Activated T-helper 9 cell treated with anti-CD3 and anti-CD28 coated beads, Interleukin-2, amount 50 U/mL, for 16 hours (primary cell): ENCODE results near the gene PHIP.

Experiments
- DNase-seq: peaks from one replicate; pipeline ENCODE4 v3.0.0-alpha.2; 2020; ENCODE audit warnings: low read depth

Gene PHIP

DNA sequence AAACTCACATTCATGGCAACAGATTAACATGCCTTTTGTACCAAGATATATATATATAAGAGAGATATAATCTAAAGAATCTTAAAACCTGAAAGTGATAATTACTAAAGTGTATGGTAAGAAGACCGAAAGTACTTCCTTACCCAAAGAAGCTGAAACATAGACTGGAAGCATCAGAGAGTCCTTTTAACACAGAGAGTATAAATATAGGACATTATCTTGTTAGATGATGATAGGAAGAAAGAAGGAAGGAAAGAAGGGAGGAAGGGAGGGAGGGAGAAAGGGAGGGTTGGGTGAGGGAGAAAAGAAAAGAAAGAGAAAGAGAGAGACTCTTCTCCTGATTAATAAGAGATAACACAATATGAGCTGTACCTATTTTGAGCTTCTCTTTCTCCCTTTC, 68.2 kb downstream of the PHIP start:
- no peak for DNase-seq

DNA sequence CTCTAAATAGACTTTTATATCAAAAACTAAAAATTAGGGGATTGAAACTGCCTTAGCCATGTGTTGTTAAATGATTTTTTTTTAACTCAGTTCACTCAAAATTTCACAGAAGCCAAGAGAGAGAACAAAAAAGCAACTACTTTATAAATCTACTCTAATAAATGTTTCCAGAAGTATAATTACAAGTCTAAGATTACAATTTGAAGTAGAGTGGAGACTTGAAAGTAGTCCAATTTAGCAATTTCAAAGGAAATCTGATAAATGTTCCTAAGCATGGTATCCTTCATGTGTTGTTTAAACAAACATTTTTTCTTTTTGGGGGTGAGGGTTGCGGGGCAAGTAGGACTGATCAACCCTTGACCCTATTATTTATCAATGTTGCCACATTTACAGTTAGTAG, 72.6 kb downstream of the PHIP start:
- DNase-seq: no peak

DNA sequence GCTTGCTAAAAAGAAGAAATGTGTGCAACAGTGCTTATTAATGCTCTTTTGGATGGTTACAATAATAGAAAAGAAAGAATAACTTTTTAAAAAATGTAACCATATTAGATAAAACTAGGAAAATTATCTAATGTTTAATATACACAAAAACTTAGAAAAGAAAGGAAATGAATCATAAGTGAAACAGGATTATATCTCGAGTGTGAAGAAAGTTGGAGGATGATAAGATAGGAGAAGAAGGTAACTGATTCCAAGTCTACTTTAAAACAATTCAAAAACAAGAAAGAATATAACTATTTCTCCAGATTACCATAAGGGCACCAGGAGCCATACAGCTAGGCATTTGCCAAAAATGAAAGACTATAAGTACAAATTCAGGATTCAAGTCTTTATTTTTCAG, 73.0 kb downstream of the PHIP start:
- no peak for DNase-seq

DNA sequence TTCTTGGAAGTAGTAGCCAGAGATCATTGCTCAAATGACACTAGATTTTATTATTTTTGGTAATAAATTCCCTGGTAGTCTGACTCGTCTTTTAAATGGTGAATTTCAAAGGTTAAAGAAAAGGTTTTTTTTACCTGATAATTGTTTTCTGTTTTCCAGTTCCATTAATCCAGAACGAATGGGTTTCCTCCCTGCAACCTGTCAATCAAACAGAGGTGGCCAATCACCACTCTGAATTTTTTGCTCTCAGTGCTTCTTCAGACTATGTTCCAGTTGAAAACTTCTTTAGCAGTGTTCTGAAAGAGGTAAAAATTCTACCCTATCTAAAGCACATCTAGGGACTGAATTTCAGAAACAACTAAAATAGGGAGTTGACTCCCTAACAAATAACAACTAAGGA, 73.8 kb downstream of the PHIP start:
- DNase-seq: no peak

DNA sequence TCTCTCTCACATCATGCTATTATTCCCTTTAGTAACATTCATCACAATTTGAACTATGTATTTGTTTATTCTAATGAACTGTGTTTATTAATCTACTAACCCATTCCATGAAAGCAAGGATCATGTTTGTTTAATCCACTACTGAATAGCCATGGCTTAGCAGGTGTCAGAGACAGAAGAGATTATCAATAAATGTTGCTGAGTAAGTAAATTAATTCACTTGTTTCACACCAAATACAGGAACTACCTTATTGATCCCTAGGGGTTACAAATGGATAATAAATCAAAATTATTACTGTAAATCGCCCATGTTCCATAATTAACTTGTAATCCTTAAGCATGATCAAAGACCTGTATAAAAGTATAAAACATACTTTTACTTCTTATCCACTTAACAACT, 76.6 kb downstream of the PHIP start:
- no peak for DNase-seq

DNA sequence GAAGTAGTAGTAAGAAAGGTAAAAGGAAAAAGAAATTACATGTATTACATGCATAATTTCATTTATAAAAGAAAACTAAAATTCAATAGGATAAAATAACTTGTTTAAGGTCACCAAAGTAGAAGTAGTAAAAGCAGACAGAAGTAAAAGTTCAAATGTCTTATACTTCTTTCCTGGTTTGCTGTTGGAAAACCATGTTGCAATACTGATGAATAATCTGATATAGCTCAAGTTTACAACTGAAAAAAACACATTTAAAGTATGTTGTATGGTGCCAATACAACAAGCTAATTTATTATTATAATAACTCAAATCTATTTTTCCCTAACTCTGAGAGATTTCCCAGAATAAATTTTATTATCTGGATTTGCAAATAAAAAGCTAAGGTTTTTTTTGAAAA, 78.3 kb downstream of the PHIP start:
- no peak for DNase-seq

DNA sequence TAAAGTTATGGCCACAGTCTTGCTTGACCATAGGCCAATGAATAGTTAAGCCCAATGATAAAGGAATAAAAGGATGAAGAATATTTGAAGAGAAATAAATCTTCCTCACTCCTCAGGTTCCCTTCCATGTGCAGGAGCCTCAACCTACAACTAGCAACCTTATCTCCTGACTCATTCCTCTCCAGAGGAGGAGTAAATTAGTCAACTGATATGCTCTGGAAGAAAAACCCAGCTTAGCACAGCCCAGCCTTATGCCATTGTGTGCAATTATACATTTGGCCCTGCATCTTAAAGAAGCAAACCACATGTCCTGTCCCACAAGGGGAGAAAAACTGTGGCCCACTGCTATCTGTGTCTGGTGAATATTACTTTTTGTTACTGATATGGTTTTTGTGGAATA, 82.1 kb downstream of the PHIP start:
- DNase-seq: no peak

DNA sequence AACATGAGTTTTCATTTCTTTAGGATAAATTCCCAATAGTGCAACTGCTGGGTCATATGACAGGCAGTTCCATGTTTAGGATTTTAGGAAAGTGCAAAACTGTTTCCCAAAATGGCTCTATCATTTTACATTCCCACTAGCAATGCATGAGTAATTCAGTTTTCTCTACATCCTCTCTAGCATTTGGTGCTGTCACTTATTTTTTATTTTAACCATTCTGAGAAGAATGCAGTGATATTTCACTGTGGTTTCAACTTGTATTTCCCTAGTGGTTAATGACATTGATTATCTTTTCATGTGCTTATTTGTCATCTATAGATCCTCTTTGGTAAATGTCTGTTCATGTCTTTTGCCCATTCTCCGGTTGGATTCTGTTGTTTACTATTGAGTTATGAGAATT, 82.7 kb downstream of the PHIP start:
- DNase-seq: no peak

DNA sequence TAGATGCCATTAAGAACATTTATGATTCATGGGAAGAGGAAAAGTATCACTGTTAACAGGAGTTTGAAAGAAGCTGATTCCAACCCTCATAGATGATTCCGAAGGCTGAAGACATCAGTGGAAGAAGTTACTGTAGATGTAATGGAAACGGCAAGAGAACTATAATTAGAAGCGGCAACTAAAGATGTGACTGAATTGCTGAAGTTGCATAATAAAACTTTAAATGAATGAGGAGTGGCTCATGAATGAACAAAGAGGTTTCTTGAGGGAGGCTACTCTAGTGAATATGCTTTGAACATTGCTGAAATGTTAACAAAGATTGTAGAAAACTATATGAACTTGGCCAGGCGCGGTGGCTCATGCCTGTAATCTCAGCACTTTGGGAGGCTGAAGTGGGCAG, 84.1 kb downstream of the PHIP start:
- no peak for DNase-seq

DNA sequence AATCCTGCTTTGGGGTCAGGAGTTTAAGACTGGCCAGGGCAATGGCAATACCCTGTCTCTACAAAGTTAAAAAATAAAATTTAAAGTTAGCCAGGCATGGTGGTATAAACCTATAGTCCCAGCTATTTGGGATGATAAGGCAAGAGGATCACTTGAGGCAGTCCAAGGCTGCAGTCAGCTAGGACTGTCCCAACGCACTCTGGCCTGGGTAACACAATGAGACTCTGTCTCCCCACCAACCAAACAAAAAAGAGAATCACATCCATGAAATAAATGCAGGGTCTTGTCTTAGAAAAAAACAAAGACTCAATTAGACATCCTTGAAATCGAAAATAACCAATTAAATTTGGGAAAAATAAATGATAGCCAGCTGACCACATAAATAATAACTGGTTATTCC, 88.9 kb downstream of the PHIP start:
- DNase-seq: no peak

DNA sequence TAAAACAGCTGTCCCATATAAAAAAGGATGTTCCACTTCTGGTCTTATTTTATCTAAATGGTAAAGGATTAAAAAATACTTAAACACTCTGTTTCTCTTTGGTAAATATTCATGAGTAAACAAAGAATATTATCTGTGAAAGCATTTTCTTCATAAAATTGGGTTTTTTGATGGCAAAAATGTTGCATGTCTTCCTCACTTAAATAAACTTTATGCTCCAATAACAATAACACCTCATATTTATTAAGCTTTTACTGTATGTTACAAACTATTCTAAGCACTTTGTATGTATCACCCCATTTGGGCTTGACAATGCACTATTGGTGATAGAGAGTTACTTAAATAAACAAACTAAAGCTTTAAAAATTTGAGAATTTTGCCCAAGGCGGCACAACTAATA, 91.9 kb downstream of the PHIP start:
- no peak for DNase-seq

DNA sequence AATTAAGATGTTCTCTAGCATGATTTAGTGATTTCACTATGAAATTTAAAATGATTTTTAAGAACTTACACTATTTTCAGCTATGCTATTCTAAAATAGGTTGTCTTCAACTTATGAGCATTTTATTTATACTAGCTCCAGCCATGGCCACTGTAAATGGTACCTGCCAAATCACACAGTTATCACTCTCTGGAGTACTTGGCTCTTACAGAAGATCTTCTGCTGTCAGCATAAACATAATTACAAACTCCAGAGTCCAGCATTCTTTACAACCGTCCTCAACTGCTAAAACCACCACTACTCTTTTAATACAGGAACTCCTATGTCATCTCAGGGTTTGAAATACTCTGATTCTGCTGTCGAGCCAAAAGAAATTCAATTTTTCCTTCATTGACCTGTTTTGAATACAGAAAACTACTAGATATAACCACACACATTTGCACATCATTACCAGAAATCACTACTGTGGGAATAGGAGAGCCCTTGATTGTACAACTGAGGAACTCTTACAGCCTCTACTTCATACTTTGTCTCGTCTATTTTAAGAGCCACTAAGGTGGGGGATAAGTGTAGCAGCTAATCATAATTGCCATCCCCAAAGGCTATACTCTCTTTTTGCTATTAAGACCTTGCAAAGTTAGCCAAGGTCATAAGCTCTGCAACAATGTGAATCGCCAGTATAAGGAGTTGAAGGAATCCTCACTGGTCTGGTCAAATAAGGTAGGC, 93.7 kb downstream of the PHIP start:
- DNase-seq: no peak

DNA sequence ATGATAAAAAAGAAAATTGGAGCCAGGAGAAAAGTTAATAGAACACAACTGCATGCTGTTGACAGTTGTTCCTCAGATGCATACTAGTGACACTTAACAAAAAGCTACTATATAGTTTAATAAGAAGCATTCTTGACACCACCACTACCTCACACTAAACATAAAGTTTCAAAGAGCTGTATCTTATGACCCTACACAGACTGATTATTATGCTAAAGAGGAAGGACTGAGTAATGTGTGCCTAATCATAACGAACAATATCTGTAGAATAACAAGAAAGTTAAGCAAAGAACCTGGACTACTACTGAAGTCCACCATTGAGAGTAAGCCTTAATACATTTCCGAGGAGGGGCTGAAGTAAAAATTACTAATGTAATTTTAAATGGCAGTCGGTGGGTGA, 110.9 kb downstream of the PHIP start:
- no peak for DNase-seq

DNA sequence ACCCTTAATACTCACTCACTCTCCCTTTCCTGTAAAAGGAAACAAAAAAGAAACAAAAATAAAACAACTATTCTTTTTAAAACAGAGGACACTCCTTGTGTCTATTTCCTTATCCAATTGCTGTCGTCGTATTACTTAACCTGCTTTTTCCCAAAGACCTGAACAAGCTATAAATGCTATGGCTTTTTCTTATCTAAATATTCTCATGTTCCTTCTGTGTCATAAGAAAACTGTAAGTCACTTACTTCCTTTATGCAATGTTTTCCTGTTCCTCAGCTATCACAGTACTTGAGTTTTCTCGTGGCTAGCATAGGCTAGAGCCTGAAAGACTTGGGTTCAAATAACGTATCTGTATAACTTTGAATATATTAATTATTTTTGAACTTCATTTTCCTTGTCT, 111.5 kb downstream of the PHIP start:
- DNase-seq: no peak

DNA sequence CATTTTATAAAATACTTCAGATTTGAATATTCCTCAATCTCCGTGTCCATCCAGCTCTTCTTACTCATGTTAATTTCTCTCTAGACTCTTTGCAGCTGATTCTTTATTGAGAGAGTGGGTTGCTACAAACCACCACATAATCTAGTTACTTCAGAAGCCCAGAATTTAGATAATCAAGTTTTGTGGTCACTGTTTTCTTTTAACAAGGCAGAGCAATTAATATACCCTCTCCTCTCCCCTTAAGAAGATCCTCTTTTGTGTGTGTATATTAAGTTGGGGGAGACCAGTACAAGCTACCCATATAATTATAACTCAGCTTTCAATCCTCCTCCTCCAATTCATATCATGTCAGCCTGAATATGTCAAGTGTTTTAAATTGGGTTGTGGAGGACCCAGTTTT, 115.6 kb downstream of the PHIP start:
- DNase-seq: no peak

DNA sequence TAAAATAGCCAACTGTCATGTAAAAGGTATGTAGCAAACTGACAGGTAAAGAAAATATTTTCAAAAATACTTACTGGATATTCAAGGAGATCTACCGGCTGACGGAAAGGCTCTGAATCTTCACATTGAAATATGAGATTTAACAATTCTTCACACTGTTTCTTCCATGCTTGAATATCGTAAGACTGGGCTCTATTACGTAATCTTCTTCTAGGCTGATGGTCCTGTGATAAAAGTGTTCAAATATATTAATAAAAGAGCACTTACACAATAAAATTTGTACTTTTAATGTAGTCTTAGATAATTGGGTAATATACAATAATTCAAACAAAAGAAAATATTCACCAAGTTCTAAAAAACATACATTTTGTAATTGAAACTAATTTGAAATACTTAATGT, 123.3 kb downstream of the PHIP start:
- DNase-seq: no peak

DNA sequence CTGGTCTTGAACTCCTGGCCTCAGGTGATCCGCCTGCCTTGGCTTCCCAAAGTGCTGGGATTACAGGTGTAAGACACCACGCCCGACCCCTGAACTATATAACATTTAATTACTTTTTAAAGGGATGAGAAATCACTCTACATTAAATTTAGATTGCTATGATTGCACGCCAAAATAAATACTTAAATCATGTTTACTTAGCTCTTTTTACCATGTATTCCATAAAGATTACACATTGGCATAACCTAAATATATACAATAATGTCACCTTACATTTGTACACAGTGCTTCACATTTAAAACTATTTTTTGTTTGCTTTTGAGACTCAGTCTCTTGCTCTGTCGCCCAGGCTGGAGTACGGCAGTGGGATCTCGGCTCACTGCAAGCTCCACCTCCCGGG, 124.3 kb downstream of the PHIP start:
- no peak for DNase-seq

DNA sequence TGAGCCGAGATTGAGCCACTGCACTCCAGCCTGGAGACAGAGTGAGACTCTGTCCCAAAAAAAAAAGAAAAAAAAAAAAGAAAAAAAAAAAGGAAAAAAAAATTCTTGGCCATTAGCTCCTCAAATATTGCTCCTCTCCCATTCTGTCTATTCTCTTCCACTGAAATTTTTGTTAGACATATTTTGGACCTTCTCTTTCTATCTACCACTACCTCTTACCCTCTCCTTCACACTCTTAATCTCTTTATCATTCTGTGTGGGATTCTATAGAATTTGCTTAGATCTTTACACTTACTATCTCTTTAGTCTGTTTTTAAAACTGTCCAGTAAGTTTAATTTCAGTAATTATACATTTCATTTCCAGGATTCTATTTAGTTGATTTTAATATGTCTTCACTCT, 125.7 kb downstream of the PHIP start:
- DNase-seq: no peak

DNA sequence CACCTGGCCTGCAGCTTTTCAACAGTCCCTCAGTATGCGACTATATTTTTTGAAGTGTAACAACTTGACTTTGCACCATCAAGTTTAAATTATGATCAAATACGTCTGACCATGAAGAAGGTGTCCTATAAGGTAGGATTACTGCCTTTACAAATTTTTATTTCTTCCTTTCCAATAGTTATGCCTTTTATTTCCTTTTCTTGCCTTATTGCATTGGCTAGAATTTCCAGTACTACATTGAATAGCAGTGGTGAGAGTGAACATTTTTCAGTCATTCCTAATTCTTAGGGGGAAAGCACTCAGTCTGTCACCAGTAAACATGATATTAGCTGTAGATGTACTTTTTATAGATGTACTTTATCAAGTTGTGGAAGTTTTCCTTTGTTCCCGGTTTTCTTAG, 129.3 kb downstream of the PHIP start:
- no peak for DNase-seq

DNA sequence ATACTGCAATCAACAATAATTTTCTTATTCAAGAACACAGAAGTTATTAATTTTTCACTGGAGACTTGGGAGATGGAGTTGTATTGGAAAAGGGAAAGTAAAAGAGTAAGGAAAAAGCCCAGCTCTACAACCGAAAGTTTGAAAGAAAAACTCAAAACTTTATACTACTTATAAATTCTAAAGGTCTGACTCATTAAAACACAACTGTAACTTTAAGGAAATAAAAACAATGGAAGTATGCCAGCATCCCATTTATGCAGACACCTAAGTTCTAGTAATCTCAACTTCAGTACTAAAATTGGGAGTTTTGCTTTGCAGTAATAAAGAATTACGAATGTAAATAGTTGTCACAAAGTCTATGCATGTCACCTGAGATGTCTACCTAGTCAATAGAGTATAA, 130.1 kb downstream of the PHIP start:
- DNase-seq: no peak

DNA sequence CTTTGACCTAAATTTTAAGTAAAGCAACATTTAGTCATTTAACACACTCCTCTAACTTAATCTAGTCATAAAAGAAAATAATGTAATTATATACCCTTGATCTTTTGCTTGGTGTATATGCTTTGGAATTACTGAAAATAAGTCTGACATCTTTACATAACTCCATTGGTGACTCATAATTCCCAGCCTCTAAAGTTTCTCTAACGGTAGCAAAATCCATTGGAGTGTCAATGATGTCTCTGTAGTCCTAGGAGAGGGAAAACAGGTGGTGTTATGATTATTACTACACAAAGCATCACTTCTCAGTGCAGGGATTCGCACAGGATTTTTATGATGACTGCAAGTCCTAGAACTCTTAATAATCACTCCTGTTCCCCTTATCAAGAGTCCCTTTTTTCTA, 130.5 kb downstream of the PHIP start:
- no peak for DNase-seq

DNA sequence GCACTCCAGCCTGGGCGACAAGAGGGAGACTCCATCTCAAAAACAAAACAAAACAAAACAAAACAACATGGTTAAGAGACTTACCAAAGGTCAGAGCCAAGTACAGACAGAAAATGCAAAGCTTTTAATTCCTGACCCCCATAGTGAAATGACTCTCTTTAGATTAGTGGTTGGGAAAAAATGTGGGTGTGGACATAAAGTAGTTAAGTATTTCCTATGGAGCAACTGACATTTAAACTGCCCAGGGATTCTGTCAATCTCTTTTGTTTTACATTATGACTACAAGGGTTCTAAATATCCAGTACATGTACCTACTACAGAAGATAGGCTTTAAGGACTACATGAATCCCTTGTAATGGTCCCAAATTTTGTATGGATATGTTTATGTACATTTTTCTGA, 135.6 kb downstream of the PHIP start:
- DNase-seq: no peak

DNA sequence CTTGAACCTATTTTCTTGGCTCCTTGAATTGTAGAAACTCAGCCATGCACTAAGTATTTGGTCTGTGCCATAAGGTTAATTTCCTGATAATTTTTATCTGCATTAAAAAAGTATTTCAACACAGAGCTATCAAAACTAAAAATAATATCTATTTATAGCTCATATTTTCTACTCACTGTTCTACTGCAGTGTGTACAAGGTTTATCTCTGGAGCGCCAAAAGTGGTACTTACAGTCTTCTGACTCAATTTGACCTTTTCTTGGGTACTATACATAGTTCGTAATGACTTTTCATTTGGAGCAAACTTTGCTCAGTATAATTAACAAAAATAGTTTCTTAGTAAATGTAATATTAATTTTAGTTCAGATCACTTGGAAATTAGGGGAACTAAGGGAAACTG, 141.5 kb downstream of the PHIP start:
- no peak for DNase-seq

DNA sequence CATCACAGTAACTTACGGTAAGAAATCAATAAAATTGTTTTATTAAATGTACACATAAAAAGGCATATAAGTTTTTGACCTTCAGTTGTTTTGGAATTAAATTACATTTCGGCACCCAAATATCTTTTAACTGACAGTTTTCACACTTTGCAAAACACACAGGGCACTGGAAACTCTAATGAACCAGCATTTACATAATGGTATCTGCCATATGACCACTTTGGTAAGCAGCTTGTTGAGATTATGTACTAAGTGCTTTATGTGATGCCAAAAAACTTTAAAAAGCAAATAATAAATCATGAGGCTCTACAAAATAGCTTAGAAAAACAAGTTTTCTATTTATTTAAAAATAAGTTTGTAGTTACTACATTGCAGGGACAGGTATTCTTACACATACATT, 142.5 kb downstream of the PHIP start:
- no peak for DNase-seq

DNA sequence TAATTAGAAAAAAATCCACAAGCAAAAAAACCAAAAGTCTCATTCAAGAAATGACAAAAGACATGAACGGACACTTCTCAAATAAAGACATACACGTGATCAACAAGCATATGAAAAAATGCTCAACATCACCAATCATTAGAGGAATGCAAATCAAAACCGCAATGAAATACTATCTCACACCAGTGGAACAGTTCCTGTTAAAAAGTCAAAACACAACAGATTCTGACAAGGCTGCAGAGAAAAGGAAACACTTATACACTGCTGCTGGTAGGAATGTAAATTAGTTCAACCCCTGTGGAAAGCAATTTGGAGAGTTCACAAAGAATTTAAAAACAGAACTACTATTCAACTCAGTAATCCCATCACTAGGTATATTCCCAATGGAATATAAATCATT, 152.7 kb downstream of the PHIP start:
- DNase-seq: no peak
